GM12872 (cell line): Measurements from ENCODE around the gene FOXN3.

Source experiments
- CTCF ChIP-seq: IDR thresholded peaks from 3 replicates; pipeline ENCODE4 v1.5.1; 2011; ENCODE audit warnings: low read depth, mild to moderate bottlenecking, low read length, moderate library complexity; ENCODE audit not compliant: insufficient read depth

FOXN3 gene

GRCh38 chr14:89372512-89372883, 44.5 kb downstream of the FOXN3 start:
- no peak for TF ChIP-seq CTCF

- no peak for TF ChIP-seq CTCF
Measured at GRCh38 chr14:89371585-89372511, 45.2 kb downstream of the FOXN3 start.

DNA sequence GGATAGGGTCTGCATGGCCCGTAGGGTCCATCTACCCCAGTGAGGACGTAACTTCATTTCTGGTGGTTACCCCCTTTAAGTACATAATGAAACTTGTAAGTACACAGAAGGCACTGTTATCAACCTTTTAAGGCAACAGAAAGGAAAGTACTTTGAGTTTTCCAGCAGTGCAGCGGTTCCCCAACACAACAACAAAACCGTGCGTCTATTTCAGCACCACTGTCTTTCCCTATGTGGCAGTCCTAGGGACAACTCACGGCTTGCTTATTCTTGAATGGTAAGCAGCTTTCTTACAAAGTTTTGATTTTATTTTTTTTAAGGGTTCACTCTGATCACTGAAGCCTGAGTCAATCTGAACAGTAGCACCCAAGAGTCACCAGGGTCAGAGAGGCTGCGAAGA, 46.3 kb downstream of the FOXN3 start:
- no peak for TF ChIP-seq CTCF

- no peak for TF ChIP-seq CTCF
Measured at GRCh38 chr14:89370381-89370780, 46.7 kb downstream of the FOXN3 start.

- no peak for TF ChIP-seq CTCF
Measured at GRCh38 chr14:89369656-89370055, 47.4 kb downstream of the FOXN3 start.

DNA sequence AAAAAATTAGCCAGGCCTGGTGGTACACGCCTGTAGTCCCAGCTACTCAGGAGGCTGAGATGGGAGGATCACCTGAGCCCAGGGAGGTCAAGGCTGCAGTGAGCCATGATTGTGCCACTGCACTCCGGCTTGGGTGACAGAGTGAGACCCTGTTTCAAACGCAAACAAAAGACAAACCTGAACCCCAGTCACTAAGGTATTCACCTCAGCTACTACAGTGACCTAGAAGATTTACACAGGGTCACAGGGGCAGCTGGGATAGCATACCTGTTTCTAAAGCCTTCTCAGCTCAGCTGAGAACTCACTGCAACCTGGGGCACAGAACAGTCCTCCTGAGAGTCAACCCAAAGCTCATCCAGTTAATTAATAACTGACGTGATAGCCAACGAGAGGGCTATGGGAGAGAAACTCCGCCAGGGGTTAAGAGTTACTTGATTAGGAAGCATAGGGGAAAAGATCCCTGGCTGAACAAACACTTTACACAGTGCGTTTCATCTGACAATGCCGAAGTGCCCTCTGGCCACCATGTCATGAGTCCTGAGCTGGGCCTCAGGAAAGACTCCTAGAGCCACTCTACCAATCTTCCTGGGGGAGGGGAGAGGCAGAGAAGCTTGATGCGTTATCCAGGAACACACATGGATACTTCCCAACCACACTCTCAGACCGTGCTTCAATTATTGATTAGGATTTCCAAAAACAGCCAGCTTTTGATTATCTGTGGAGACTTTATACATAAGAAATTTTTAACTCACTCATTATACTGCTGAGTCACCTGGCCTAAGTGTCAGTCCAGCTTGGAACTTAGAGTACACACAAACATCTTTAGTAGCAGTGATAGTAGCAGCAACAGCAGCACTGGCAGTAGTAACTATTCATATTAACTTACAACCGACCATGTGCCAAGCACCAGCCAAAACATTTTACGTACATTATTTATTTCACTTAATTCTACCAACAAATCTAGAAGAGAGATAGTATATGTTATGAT, 48.2 kb downstream of the FOXN3 start:
- TF ChIP-seq CTCF = no peak

GRCh38 chr14:89367779-89368120, 49.3 kb downstream of the FOXN3 start:
- no peak for TF ChIP-seq CTCF
